NB4 (cell line): Measurements from ENCODE around the gene MALSU1.

Source experiments
- DNase-seq: peaks from one replicate; pipeline ENCODE4 v3.0.0; 2010; ENCODE audit warnings: low read depth
- H3K4me3 ChIP-seq: one replicate; pipeline ENCODE4 v1.5.1; 2011; ENCODE audit warnings: mild to moderate bottlenecking, low read depth, low read length, moderate library complexity
- CTCF ChIP-seq: IDR thresholded peaks from one replicate; pipeline ENCODE4 v1.5.1; 2012; ENCODE audit warnings: low read depth, low read length
- MAX ChIP-seq: IDR thresholded peaks from 2 replicates; pipeline ENCODE4 v1.6.1; 2011; ENCODE audit warnings: low read depth, low read length
- MYC ChIP-seq: IDR thresholded peaks from 2 replicates; pipeline ENCODE4 v1.6.1; 2011; ENCODE audit warnings: low read depth, low read length
- POLR2A ChIP-seq: IDR thresholded peaks from 2 replicates; pipeline ENCODE4 v1.6.1; 2011; ENCODE audit warnings: mild to moderate bottlenecking; ENCODE audit not compliant: insufficient read length; ENCODE audit errors: extremely low read depth

The MALSU1 gene

GRCh38 chr7:23350466-23350865, 51.3 kb downstream of the MALSU1 start:
- TF ChIP-seq POLR2A (no peak), MAX (no peak), MYC (no peak), CTCF (no peak)
- DNase-seq: no peak
- no peak overlapping the region for H3K4me3 ChIP-seq

GRCh38 chr7:23353172-23353571, 54.0 kb downstream of the MALSU1 start:
- H3K4me3 ChIP-seq: no peak overlapping the region
- TF ChIP-seq MYC (no peak), CTCF (no peak), POLR2A (no peak), MAX (no peak)
- no peak for DNase-seq

GRCh38 chr7:23356168-23356567, 57.0 kb downstream of the MALSU1 start:
- H3K4me3 ChIP-seq: no peak overlapping the region
- TF ChIP-seq CTCF: no peak
- TF ChIP-seq MYC: no peak
- TF ChIP-seq MAX: no peak
- no peak for TF ChIP-seq POLR2A
- DNase-seq: no peak

- no peak overlapping the region for H3K4me3 ChIP-seq
- TF ChIP-seq MAX (no peak), POLR2A (no peak), CTCF (no peak), MYC (no peak)
- DNase-seq: no peak
Measured at GRCh38 chr7:23356726-23357125, 57.6 kb downstream of the MALSU1 start.

GRCh38 chr7:23357190-23358093, 58.3 kb downstream of the MALSU1 start:
- H3K4me3 ChIP-seq: no peak overlapping the region
- DNase-seq: peak; percentile 58
- 0 out of 2 replicates have a peak, but pooled peaks have one; percentile 12 for TF ChIP-seq MYC
- no peak for TF ChIP-seq POLR2A
- peak; percentile 14 for TF ChIP-seq CTCF
- TF ChIP-seq MAX: no peak
